ENCODE results near the gene GNG4.
A peak's percentile ranks its signal among the peaks of the same experiment; 100 is the strongest.
"Not testable (repeated sequence)": the region's sequence is repeated elsewhere in the genome, so short reads cannot be mapped to it uniquely, and the experiment has no call there.

GNG4 gene

DNA sequence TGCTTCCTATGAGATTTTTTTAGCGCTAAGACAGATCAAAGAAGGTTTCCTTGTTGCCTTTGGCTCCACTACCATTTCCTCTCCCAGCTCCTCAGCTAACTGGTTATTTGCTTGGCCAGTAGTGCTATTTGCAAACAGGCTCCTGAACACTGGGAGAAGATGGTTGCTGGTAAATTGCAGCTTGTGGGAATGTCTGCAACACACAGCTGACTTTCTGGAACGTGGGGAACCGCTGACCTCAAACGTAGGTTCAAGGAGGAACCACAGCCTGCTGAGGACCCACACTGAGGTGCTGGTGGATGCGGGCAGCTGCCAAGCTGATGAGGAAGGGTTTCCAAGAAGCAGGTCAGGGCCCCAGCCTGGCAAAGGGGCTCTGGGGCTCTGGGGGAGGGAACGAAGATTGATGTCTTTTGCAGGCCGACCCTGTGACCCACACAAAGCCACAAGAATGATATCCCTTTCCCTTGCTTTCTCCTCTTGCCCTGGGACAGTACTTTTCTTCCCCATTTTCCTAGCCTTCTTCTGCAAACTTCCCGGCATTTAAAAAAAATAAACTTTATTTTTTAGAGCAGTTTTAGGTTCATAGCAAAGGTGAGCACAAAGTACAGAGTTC is 24.8 kb downstream of the GNG4 start:
- DNase-seq: no peak

DNA sequence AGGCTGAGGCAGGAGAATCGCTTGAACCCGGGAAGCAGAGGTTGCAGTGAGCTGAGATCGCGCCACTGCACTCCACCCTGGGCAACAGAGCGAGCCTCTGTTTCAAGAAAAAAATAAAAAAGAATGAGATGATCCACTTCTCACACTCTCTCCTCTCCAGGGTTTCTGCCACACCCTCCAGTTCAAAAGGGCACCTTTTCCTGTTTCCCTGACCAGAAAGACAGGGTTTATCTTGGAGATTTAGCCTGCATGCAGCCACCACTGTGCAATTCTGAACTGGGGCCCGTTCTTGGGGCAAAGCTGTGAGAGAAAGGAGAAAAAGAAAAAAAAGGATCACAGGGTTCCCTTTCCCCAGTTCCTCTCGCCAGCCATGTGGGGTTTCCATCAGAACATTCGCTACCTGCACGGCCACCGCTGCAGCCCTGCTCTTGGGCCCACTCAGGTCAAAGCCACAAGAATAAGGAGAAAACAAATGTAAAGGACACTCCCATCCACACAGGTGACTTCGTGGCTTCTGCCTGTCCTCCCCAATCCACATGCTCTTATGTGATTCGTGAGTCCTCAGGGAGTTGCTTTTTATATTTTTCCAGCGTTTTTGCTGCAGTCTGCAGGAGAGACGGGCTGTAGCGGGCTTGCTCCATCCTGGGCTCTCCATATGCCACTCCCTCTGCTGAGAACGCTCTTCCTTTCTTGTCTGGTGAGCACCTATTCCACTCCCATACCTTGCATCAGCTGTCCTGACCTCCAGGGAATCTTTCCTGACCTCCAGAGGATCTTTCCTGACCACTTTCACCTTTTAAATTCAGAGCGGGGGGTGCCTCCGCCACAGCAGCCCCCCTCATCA is 26.4 kb downstream of the GNG4 start:
- DNase-seq: no peak

DNA sequence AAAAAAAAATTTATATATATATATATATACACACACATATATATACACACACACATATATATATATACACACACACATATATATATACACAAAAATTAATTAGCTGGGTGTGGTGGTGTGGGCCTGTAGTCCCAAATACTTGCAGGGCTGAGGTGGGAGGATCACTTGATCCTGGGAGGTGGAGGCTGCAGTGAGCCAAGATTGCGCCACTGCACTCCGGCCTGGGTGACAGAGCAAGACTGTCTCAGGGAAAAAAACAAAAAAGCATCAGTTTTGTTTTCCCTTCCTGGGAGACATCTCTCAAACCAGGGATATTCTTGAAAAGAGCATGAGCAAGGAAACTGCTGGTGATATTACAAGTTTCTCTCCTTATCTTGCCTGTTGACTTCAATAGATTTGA is 30.4 kb downstream of the GNG4 start:
- not testable (repeated sequence) for DNase-seq

DNA sequence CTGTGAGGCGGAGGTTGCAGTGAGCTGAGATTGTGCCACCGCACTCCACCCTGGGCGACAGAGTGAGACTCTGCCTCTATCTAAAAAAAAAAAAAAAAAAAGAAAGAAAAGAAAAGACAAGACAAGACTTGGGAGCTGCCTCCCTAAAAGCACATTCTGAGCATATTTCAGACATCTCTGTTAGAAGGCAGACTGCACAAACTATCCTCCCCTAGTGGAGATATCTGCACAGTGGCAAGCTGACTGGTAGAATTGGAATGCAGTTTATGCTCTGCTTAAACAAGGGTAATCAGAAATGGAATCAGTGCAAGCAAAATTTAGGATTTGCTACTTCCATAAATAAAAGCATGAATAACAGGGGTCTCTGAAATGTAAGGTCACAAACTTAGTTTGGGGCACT is 31.8 kb downstream of the GNG4 start:
- no peak for DNase-seq

DNA sequence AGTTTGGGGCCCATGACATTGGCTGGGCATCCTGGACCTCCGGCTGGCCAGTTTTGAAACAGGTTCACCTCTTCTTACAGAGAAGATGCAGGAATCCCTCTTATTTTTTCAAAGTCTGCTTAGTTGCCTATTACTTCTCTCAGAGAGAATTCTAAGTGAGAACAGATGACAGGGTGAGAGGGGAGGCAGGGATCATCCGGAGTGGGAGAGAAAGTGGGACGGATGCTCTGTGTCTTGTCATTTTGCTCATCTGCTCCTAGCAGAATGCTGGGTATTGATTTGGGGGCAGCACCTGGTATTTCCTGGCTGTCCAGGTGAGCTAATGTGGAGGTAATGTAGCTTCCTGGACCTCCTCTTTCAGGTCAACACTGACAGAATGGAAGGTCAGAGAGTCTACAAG is 32.4 kb downstream of the GNG4 start:
- DNase-seq: no peak

GRCh38 chr1:235614442-235614954 is 35.1 kb downstream of the GNG4 start:
- no peak for DNase-seq

DNA sequence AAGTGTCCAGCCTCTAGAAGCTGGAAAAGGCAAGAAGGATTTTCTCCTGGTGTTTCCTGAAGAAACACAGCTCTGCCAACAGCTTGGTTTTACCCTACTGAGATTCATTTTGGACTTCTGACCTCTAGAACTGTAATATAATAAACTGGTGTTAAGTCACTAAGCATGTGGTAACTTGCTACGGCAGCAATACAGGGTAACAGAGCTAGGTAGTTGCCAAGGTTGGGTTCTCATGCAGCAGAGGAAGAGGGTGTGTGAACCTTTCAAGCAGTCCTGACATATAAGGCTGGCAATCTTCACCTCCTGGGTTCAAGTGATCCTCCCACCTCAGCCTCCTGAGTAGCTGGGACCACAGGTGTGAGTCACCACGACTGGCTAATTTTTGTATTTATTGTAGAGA is 36.0 kb downstream of the GNG4 start:
- no peak for DNase-seq

GRCh38 chr1:235612761-235613160 is 36.8 kb downstream of the GNG4 start:
- no peak for DNase-seq

- no peak for DNase-seq
Measured at GRCh38 chr1:235610157-235610556, 39.4 kb downstream of the GNG4 start.

DNA sequence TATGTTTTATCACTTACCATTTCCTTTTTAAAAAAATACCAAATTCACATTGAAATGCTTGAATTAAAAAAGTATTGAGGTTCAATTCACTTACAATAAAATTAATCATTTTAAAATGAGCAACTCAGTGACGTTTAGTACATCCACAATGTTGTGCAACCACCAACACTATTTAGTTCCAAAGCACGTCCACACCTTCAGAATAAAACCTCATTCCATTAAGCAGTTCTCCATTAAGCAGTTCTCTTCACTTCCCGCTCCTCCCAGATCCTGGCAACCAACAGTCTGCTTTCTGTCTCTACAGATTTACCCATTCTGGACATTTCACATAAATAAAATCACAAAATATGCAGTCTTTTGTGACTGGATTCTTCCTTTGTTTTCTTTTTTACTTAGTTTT is 41.3 kb downstream of the GNG4 start:
- DNase-seq: no peak

- no peak for DNase-seq
Measured at GRCh38 chr1:235607284-235607683, 42.3 kb downstream of the GNG4 start.

DNA sequence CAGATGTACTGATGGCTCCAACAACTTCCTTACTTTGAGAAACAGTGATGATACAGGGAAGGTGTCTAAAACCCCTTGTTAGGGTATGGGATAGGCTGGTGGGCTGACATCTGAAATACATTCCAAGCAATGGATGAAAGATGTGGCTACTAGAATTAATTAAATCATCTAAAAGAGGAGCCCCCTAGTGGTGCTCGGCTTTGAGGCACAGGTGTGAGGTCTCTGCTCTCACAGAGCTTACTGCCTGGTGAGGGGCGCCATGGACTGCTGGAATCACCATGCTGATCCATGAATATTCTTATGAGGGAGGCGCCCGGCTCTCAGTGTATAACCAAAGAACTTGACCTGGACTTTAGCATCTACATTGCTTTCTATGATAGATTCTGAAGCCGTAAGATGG is 48.5 kb downstream of the GNG4 start:
- DNase-seq: peak; percentile 4

- DNase-seq: no peak
Measured at GRCh38 chr1:235599536-235599935, 50.0 kb downstream of the GNG4 start.

- no peak for DNase-seq
Measured at GRCh38 chr1:235597867-235598553, 51.6 kb downstream of the GNG4 start.

DNA sequence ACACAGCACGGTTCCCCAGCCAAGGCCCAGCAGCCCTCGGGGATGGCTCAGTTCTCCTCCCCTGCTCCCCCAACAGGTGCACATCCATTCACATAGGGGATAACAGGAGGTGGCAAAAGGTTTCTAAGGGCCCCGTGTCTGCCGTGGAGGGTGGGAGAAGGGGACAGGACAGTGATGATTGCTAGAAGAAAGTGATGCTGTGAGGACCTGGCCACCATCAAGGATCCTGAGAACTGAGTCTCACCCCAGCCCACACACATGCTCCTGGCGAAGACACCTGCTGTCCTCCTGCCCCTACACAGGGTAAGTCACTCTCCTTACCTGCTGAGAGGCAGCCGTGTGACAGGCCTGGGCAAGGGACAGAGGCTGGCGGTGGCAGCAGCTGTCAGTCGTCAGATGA is 54.5 kb downstream of the GNG4 start:
- no peak for DNase-seq

- DNase-seq: not testable (repeated sequence)
Measured at GRCh38 chr1:235594281-235594895, 55.2 kb downstream of the GNG4 start.

DNA sequence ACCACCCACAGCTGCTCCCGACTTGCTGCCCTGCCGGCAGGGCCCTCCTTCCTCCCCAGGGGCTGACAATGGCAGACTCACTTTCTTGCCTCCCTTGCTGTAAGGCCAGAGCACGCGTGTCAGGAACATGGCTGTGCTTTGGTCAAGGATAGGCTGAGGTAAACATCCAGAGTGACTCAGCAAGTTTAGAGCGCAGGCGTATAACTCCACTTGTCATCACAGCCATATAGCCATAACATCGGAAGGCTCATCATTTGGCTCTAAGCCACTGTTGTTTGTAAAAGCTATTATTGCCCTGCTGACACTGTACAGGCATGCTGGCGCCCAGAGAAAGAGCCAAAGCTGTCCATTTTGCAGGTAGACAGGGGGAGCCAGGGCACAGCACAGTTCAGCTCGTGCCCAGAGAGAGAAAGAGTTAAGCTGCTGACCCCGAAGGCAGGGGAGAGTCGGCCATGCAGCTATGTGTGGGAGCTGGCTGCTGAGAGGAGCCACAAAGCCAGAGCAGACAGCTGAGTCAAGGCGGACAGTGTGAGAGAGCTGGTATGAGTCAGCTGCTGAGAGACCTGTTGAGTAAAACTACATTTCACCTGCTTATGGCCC is 60.6 kb downstream of the GNG4 start:
- no peak for DNase-seq

DNA sequence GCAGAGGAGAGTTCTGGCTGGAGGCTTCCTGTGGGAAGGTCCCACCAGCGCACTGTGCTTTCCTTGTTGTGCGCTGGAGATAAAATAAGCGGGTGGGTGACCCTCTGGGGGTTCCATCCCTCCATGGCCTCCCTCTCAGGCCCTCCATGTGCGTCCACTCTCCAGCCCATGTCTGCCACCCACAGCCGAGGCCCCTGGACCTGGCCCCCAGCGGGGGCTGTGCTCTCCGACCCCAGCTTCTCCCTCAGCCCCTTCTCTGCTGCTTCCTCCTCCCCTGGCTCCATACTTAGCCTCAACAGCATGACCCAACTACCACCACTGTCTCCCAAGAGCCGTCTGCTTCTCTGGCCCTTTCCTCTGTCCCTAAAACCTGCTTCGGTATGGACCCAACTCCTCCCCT is 61.4 kb downstream of the GNG4 start:
- no peak for DNase-seq

GRCh38 chr1:235586992-235587391 is 62.6 kb downstream of the GNG4 start:
- no peak for DNase-seq

DNA sequence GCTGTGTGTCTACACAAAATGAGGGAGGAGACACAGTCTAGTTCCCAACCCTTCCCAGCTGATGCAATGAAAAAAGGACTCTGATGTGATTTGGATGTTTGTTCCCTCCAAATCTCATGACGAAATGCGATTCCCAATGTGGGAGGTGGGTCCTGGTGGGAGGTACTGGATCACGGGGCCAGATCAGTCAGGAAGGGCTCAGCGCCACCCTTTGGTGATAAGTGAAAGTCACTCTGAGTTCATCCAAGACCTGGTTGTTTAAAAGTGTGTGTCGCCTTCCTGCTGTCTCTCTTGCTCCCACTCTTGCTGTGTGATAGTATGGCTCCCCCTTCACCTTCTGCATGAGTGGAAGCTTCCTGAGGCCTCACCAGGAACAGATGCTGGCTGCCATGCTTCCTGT is 63.2 kb downstream of the GNG4 start:
- no peak for DNase-seq

DNA sequence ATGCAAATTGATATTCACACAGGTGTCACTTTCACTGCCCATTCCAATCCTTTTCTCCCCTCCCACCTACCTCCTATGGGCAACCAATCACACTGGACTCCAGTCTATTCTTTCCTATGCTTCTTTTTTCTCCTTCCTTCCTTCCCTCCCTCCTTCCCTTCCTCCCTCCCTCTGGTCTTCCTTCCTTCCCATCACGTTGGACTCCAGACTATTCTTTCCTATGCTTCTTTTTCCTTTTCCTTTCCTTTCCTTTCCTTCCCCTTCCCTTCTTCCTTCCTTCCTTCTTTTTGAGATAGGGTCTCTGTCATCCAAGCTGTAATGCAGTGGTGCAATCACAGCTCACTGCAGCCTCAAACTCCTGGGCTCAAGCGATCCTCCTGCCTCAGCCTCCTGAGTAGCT is 64.6 kb downstream of the GNG4 start:
- DNase-seq: no peak

DNA sequence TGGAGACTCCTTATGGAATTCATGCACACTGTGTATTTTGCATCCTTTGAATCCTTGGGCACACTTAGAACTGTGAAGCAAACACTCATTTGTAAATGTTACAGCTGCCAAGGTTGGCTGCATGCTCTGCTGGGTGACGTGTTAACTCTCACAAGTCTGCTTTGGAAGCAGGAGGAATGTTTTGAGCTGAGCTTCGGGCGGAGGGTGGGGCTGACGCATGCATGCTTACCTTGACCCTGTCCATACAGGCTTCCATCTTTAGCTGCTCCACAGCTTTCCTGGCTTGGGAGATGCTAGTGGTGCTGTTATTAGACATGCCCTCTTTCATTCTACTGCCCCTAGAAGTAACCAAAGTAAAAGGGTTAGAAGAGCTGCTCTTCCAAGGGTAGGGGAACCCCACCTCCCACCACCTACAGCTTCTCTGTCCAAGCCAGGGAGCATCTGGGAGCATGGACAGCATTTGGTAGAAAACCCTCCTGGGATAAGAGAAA is 66.0 kb downstream of the GNG4 start:
- no peak for DNase-seq

GRCh38 chr1:235582130-235582529 is 67.5 kb downstream of the GNG4 start:
- DNase-seq: no peak
